ENCODE measurements around the gene TMEM135.

TMEM135 gene

GRCh38 chr11:87306262-87306851 lies 268.6 kb downstream of the TMEM135 start:
- no peak for TF ChIP-seq CTCF (IDR thresholded peaks at IDR 0.05; ENCODE audit: low read depth, low read length)
- no peak overlapping the region for H3K4me3 ChIP-seq (ENCODE audit: low read depth, low read length)

DNA sequence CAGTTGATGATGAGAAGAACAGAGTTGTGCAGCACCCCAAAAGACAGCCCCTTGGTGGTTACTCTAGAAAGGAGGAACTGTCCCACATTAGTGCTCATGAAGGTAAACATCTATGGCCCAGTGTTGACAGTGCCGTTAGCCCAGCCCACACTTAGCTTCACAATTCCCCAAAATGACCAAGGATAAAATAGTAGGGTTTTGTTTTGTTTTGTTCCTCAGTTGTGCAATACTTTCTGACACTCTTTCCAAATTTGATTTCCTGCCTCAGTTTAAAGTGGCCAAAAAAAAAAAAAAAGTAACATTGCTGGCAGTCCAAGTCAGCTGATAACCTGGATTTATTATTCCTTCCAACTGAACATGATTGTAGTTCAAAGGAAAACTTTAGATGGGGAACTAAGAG lies 269.4 kb downstream of the TMEM135 start:
- H3K4me3 ChIP-seq (ENCODE audit: low read depth, low read length) = no peak overlapping the region
- TF ChIP-seq CTCF (IDR thresholded peaks at IDR 0.05; ENCODE audit: low read depth, low read length) = no peak

GRCh38 chr11:87315229-87315628 lies 277.5 kb downstream of the TMEM135 start:
- H3K4me3 ChIP-seq (ENCODE audit: low read depth, low read length) = no peak overlapping the region
- no peak for TF ChIP-seq CTCF (IDR thresholded peaks at IDR 0.05; ENCODE audit: low read depth, low read length)

DNA sequence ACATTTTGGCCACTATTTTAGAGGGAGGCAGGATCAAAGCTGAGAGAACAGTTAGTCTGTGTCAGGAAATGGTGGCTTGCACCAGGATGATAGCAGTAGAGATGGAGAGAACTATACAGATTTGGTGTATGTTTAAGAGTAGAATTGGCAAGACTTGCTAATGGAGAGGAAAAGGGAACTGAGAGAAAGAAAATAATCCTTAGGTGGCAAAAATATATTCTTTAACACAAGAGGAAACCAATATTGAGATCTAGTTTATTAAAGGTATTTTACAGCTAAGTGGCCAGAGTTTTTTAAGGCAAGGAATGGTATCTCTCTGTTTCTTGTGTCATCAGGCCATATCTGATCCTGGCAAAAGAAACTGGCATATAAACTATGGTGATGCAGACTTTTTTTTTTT lies 278.8 kb downstream of the TMEM135 start:
- no peak overlapping the region for H3K4me3 ChIP-seq (ENCODE audit: low read depth, low read length)
- TF ChIP-seq CTCF (IDR thresholded peaks at IDR 0.05; ENCODE audit: low read depth, low read length) = no peak

- H3K4me3 ChIP-seq (ENCODE audit: low read depth, low read length) = no peak overlapping the region
- no peak for TF ChIP-seq CTCF (IDR thresholded peaks at IDR 0.05; ENCODE audit: low read depth, low read length)
Observed at GRCh38 chr11:87317441-87317840, 279.7 kb downstream of the TMEM135 start.

DNA sequence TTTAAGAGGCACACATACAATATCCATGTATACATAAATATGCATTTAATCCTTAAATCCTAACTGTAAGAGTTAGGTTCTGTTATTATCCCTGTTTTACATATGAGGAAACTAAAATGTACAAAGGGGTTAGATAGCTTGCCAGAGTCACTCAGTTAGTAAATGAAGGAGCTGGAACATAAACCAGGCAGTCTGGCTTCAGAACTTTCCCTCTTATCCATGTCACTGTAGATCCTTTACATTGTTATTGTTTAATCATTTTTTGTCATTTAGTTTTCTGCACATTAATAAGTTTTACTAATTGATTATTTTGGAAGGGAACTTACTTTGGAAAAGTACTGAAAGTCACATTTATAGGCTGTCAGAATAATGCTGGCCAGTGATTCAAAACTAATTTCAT lies 282.4 kb downstream of the TMEM135 start:
- no peak overlapping the region for H3K4me3 ChIP-seq (ENCODE audit: low read depth, low read length)
- no peak for TF ChIP-seq CTCF (IDR thresholded peaks at IDR 0.05; ENCODE audit: low read depth, low read length)

DNA sequence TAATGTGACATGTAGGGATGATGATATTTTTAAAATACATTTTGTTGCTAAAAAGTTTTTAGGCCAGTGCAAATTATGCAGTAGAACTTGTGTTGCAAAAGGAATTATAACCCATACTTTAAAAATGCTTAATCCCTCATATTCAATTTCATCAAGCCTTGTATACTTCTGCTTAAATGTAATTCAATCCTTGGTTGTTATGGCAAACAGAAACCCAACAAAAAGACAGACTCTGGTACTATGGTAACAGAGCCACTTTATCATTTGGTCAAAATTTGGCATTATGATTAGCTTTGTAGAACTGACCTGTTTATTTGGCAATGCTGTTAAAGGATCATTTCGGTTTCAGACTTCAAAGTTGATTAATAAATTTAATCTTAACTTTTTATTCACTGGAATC lies 284.8 kb downstream of the TMEM135 start:
- H3K4me3 ChIP-seq (ENCODE audit: low read depth, low read length) = no peak overlapping the region
- TF ChIP-seq CTCF (IDR thresholded peaks at IDR 0.05; ENCODE audit: low read depth, low read length) = no peak

Data from WI38 (cell line).